Left ventricle myocardium inferior (tissue), 1 donor: ENCODE results near the gene RNF19B. TPM values are rescaled to one million over a fixed set of nuclear protein-coding genes. Genes with fewer than 3 reads are reported as not detected.
A peak's percentile ranks its signal among the peaks of the same experiment; 100 is the strongest.

Experiments used
- DNase-seq: peaks from one replicate; pipeline ENCODE4 v3.0.0-alpha.2; 2020
- H3K27ac ChIP-seq: fragments of 200-600 bp; replicated peaks from 2 replicates; pipeline ENCODE4 v1.8.0; 2021
- H3K27me3 ChIP-seq: fragments of 200-600 bp; 2 replicates; pipeline ENCODE4 v1.8.0; 2021; ENCODE audit warnings: low read depth
- H3K36me3 ChIP-seq: fragments of 200-600 bp; 2 replicates; pipeline ENCODE4 v1.8.0; 2021
- H3K4me1 ChIP-seq: fragments of 200-600 bp; 2 replicates; pipeline ENCODE4 v1.8.0; 2021
- H3K4me3 ChIP-seq: fragments of 200-600 bp; 2 replicates; pipeline ENCODE4 v1.8.0; 2021; ENCODE audit warnings: mild to moderate bottlenecking, moderate library complexity
- H3K9me3 ChIP-seq: fragments of 200-600 bp; replicated peaks from 2 replicates; pipeline ENCODE4 v1.8.0; 2021
- CTCF ChIP-seq: fragments of 200-600 bp; IDR thresholded peaks from 2 replicates; pipeline ENCODE4 v1.8.0; 2021; ENCODE audit warnings: antibody characterized with exemption, mild to moderate bottlenecking, borderline replicate concordance
- intact Hi-C: fragments of 100-400 bp; cut with micrococcal nuclease; formaldehyde crosslinking; loops from one replicate; pipeline ENCODE4 v1.11.0; 2022
- total RNA-seq: library from RNA; stranded (reverse); fragmentation: NEBNext Ultra II Directional; extraction: Animal tissue kit (Norgen Biotek cat#: 25700); gene quantifications from one replicate; pipeline ENCODE4 v1.2.1, GENCODE V29; 2021
- donor health status: DM: no; HTN: yes; CAD: no; lungs with severe emphysema.

The RNF19B gene
- total RNA-seq, 1 donor from 2014 or later: 15.4 TPM

- Histone ChIP-seq H3K4me3 (peak overlapping the region; percentile 48), H3K36me3 (no peaks in the 10 kb centered on the region)
These were observed 39.7 kb downstream of the RNF19B start for GRCh38 chr1:32924881-32925344.

GRCh38 chr1:32920833-32921232 lies 43.8 kb downstream of the RNF19B start:
- DNase-seq: peak; percentile 67
- intact Hi-C loops: no loop called here
- Histone ChIP-seq H3K27ac (no peak overlapping the region), H3K27me3 (peaks cover 48% of the 10 kb centered on the region), H3K4me3 (no peak overlapping the region), H3K4me1 (peaks cover 21% of the 10 kb centered on the region), H3K9me3 (no peaks in the 10 kb centered on the region), H3K36me3 (no peaks in the 10 kb centered on the region)
- TF ChIP-seq CTCF: no peak

More at GRCh38 chr1:32924881-32925344, 39.7 kb downstream of the RNF19B start:
- H3K27me3 ChIP-seq: peaks cover 29% of the 10 kb centered on the region
- intact Hi-C loops: no loop called here
- peaks cover 23% of the 10 kb centered on the region for H3K4me1 ChIP-seq
- no peak overlapping the region for H3K27ac ChIP-seq
- H3K9me3 ChIP-seq: no peaks in the 10 kb centered on the region
- DNase-seq: peak; percentile 29
- TF ChIP-seq CTCF: no peak

- Histone ChIP-seq H3K27me3 (peaks cover 45% of the 10 kb centered on the region), H3K9me3 (no peaks in the 10 kb centered on the region), H3K36me3 (no peaks in the 10 kb centered on the region), H3K4me1 (peaks cover 13% of the 10 kb centered on the region), H3K27ac (no peak overlapping the region), H3K4me3 (no peak overlapping the region)
- TF ChIP-seq CTCF: no peak
- no peak for DNase-seq
- intact Hi-C loops: no loop called here
These were observed 44.5 kb downstream of the RNF19B start for GRCh38 chr1:32919811-32920733.

- Histone ChIP-seq H3K27me3 (peaks cover 29% of the 10 kb centered on the region), H3K4me1 (peaks cover 7% of the 10 kb centered on the region), H3K9me3 (no peaks in the 10 kb centered on the region), H3K36me3 (no peaks in the 10 kb centered on the region), H3K27ac (no peak overlapping the region), H3K4me3 (no peak overlapping the region)
- intact Hi-C loops: no loop called here
- DNase-seq: no peak
- TF ChIP-seq CTCF: no peak
These were observed 46.4 kb downstream of the RNF19B start for GRCh38 chr1:32918179-32918578.

- Histone ChIP-seq H3K4me1 (peaks cover 7% of the 10 kb centered on the region), H3K36me3 (no peaks in the 10 kb centered on the region), H3K9me3 (no peaks in the 10 kb centered on the region), H3K27ac (no peak overlapping the region), H3K27me3 (peaks cover 24% of the 10 kb centered on the region), H3K4me3 (no peak overlapping the region)
- intact Hi-C loops: no loop called here
- no peak for DNase-seq
- TF ChIP-seq CTCF: no peak
These were observed 47.1 kb downstream of the RNF19B start for GRCh38 chr1:32917521-32917920.
